Stimulated activated CD8-positive, alpha-beta memory T cell treated with anti-CD3 and anti-CD28 coated beads, Interleukin-7, amount 100 ng/mL, for 4 hours (primary cell): ENCODE measurements around the gene PRPS1L1.

ENCODE experiments used
- DNase-seq, 2 donors: peaks; one replicate each; pipeline ENCODE4 v3.0.0-alpha.2; 2020; ENCODE audit warnings: low read depth in 2 of 2

The PRPS1L1 gene

DNA sequence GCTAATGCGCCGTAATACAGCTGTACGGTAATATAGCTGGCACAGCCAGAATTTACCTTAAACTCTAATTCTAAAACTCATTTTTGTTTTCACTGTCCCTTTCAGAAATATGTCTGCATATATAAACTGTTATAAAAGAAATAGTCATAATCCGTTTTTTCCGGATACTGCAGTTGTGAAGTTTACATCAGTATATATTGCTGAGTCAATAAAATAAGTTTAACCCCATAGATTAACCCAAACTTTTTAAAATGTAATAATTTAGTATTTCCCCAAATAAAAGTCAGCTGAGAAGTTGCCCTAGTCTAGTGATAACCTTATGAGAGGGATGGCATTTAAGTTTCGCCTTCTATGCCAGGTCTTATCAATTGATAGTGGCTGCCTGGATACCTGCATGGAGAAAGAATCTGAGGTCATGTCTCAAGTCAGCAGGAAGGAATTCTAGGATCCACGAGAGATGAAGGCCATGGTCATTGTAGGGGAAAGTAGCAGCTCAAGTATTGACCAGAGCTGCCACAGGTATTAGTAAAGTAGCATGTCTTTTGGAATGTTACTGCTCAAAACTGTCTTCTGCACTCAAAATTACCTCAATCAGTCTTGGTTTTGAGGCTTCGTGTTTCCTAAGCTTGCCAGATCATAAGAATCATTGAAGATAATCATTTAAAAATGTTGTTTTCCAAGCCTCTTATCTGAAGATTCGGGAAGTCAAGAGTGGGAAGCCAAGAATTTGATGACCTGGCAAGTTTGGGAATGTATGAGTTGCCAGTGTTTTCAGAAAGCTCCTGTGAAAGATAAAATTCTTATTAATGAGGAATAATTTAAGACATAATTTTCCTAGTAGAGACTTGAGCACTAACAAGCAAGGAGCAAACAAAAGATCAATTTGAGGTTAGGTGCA lies 10.8 kb downstream of the PRPS1L1 start:
- DNase-seq, result no peak

DNA sequence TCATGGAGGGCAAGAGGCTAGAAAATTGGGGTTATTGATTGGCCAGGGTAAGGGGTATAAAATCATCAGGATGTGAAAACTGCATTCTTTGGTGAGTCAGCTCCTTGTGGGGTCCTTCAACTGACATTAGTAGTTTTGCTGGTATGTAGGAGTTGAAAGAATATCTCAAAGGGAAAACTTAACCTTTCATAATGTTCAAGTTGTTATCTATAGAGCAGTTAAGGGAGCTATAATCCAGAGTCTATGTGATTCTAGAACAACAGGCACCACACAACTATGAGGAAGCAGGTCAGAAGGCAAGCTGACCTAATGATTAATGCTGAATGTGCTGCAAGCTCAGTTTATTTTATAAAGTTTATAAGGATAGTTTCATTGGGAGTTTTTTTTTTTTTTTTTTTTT lies 13.7 kb downstream of the PRPS1L1 start:
- no peak for DNase-seq

DNA sequence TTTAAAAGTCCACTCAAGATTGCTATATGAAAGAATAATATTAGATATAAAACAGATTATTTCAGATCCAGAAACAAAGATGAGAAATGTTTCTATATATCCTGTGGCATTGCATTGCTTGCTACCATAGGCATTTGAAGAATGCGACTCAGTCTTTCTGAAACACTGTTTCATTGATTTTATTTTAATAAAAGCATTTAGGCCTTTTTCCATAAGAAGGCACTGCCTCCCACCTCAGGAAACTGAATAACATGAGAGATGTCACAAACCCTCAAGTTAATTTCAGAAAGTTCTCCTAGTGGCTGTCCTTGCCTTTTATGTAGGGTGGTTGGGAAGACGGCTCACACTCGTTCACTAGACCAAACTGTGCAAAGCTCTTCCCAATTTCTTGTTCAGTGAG lies 23.3 kb downstream of the PRPS1L1 start:
- no peak for DNase-seq

DNA sequence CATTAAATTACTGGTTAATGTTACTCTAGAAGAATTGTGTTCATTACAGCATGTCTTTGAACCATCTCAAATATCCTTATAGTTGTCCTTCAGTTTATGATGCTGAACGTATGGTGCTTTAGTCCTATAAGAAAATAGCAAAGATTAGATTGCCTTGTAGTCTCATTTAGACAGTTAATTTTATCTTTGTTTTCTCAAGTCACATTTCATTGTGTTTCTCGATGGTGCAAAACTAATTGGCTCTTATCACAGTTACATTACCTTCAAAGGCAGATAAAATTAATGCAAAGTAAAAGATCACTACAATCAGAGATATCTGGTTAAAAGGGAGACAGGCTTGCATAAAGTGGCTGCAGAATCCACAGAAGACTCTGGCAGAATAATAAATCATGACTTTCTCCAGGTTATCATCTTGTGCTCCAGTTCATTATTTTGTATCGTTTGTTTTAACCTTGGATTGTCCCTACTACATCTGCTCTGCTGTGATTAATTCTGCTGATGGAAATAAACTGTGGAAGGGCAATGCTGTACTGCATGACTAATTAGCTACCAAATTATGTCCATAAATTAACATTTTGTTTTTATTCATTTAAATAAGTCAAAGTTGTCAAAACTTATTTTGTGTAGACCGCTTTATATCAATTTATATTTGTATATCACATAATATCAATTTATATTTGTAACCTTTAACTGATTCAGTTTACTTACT lies 24.2 kb downstream of the PRPS1L1 start:
- DNase-seq, result no peak

DNA sequence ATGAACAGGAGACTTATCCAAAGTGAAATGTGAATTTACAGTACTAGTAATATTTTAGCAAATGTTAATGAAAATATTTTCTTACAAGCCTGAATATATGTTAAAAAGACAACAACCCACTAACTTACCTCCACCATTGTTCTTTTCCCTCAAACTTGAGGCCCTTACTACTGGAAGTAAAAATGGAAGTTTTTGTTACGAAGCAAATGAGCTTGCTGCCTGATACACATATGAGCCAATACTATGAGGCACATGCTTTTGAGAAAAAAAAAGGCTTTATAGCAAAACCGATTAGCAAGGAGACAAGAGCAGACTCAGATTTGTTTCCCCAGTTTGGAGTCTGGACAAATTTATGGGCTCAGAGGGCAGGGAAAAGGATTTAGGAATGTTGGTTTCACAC lies 29.0 kb downstream of the PRPS1L1 start:
- no peak for DNase-seq

DNA sequence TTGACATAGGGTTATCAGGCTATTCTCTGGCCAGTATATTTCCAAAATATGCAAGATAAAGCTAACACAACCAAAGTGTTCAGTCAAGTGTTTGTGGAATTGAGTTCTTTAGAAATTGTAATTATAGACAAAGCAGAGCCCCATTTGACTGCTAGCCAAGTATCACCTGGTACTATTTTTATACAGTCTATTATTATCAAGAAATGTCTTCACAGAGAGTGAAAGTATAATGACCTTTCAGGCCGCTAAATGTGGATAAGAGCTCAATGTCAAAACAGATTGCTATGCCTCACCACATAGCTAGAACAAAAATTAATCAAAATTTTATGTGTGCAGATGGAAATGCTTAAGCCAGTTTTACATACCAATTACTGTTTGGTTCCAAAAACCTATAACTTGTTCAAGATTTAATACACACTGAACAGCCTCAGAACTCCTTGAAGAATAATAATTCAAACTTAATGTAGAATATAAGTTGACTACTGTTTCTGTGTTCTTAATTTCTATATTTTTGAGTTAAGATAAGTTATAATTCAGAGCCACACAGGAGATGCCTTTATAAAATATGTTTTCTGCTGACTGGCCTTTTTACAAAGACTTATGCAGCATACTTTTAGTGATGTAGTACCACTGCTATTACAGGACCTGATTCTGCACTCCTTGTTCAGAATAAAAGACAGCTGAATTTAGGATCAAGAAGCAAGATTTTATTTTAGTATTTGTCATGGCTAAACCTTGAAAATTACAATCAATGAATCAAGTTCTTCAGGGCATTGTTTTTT lies 31.0 kb downstream of the PRPS1L1 start:
- no peak for DNase-seq

DNA sequence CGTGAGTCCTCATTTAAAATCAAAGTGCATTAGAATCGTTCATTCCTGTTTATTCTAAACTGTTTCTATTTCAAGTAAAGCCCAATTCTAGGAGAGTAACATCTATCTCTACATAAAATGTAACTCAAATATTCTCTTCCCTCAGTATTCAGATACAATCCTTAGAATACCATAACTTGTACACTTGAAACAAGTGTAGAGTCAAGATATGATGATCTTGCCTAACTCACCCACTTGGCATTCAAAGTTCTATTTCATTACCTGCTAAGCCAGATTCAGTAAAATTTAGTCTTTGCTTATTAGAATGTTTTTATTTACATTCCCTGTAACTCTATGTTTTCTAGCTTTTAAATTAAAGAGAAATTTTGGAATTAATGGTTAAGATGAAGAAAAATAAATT lies 31.6 kb downstream of the PRPS1L1 start:
- DNase-seq, result no peak

DNA sequence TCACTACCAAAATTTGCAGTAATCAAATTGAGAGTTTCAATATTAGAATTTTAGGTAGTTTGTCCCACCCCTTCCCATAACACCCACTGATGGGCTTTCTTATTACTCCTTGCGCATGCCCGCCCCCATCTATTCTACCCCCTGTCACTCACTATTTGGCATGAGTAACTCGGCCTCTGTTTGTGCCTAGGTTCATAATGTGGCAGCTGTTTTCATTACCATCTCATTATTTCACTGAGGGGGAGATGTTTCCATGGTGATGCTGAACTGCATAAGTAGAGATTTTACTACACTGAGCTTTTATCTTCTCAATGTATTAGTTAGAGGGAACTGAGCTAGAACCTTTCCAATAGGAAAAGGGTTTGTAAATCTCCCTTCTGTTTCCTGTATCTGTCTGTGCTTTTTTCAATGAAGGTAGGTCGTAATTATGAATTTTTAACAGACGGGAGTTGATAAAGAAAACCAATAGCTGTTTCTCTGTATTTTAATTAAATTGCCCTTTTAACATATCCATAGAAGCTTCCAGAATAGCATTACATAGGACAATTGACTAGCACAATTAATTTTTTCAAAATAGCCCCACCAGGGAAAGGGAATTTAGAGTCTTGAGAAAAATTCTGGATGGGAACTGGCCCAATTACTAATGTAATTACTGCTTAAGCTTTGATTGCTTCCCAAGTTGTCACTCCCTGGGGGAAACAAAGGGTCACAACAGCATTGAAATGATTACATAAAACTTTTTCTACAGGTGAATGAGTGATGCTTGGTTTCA lies 33.4 kb downstream of the PRPS1L1 start:
- DNase-seq, result no peak

DNA sequence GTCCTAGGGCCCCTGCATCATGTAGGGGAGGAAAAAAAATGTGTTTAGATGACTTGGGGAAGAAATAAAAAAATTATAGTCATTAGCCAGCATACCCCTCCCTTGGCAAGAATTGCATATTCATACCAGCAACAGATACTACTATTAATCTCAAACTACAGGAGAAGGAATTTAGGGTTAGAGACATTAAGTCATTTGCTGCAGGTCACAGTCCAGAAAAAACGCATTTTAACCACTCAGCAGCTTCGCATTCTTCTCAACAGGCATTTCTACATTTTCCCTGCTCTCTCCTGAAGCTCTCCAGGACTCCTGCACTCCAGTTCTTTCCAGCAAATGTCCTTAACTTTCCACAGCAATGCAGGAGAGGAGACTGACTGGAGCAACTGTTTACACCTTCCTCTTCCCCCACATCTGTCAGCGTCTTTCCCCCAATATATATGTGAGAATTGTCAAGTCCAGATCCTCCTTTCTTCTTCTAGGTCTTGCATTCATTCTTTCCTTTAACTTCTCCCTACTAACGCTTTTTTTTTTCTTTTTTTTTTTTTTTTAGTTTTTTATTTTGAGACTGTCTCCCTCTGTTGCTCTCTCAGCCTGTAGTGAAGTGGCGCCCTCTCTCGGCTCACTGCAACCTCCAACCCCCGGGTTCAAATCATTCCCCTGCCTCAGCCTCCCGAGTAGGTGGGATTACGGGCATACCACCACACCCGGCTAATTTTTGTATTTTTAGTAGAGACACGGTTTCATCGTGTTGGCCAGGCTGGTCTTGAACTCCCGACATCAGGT lies 35.6 kb downstream of the PRPS1L1 start:
- no peak for DNase-seq

DNA sequence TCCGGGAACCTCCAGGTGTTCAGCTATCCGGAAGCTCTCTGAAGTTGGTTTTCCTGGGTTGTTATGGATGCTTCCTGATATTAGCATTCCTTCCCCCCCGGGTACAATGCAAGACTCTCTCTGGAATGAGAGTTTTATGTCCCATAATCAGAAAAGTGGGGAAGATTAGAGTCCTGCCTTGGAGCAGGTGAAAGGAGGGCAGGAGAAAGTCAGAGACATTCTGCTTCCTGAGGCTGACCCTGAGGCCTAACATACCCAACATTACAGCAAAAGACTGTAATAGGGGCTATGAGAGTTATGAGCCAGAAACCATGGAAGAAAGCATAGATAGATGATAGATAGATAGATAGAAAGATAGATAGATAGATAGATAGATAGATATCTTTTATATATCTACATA lies 36.9 kb downstream of the PRPS1L1 start:
- no peak for DNase-seq

DNA sequence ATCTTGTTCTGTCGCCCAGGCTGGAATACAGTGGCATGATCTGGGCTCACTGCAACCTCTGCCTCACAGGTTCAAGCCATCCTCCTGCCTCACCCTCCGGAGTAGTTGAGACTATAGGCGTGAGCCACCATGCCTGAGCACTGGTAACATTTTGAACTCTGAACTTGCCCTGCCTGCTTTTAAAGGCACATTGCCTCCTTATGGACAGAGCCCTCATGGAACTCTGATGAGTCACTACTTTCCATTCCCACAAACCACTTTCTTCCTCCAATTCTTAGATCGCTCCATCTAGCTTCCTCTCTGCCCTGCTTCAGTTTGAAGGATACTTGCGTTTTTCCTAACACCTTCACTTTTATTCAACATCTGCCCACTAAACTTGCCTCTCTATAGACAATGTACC lies 38.1 kb downstream of the PRPS1L1 start:
- no peak for DNase-seq

DNA sequence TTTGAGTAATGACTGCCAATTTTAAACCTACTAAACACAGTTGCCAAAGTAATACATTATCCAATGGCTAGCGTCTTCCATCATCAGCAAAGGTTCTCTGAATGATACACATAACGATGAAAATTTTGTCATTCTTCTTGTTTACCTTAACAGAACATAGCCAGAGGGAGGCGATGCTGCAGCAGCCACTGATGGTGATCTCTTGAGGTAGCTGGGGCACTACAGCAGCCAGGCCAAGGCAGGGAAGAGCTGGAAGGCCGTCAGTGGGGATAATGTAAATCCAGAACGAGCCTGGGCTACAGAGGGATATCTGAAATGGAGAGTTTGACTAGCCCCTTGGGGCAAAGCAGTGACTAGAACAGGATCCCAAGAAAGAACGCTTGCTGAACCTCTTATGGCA lies 38.8 kb downstream of the PRPS1L1 start:
- no peak for DNase-seq

DNA sequence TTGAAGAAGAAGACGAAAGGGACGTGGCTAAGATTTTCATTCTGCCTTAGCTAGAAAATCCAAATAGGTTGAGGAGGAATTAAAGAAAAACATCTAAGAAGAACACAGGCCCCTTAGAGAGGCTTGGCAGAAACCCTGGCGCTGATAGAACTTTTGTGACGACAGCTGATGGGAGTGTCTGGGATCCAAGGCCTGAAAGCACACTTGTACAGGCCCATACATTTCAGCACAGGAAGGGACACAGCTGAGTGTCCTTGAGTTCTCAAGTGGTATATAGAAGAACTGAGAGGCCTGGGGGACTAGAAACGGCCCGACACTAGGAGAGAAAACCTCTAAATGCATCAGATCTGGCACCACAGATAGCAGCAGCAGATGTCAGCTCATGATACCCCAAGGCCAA lies 39.5 kb downstream of the PRPS1L1 start:
- no peak for DNase-seq

DNA sequence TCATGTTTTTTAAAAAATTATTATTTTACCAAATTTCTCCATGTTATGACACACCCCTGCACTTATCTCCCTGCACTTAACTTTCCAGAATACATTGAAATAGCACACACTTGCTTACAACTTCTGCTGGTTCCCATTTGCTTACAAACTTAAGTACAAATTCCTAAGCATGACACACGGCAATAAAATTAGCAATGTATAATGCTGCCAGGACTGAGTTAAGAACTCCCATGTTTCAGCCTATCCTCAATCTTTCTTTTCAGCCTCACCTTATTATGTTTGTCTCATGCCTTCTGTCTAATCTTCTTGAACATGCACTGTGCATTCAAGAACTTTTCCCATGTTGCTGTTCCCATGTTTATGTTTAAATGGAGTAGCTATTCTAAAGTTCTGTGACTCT lies 40.8 kb downstream of the PRPS1L1 start:
- DNase-seq, result no peak

DNA sequence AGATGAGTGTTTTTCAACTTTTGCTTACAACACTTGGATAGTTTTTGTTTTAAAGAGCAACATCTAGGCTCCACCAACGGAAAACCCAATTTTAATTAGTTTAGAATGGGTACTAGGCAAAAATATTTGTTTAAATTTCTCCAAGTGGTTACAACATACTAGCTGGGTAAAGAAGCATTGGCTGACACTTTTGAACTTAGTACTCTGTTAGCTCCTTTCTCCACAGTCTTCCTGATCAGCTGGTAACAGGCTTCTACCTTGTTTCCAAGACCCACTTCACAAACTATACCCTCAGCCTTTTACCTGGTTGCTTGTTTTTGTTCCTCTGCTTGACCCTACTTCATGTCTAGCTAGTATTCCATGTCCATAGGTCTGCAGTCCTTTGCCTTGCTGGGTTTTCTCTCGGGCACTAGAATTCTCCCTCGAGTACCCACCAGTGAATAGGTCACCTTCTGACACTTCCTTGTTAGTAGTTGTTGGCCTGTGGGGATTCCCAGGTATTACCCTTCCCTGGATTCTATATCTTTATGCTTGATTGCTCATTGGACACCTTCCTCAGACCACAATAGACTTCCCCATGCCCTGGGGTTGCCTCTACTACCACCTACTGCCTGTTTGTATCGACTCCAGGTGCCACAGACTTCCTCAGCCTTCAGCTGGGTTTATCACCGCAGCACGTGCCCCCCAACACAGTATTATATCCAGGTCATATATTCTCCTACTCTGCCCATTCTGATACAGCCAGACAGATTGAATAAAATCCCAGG lies 42.0 kb downstream of the PRPS1L1 start:
- DNase-seq, result no peak

DNA sequence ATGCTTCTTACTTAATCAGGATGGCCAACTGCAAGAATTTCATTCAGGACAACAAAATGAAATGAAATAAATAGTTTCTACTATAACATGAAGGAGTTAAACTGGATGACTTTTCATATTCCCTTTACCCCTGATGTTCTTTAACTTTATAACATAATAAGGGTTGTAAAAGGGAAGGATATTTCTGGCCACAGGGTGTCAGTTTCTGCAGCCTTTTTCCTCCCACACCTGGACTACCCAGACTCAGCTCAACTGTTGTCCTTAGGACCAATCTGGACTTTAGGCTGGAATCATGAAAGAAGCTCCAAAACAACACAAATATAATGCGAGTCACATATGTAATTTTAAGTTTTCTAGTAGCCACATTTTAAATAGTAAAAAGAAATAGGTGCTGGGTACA lies 43.4 kb downstream of the PRPS1L1 start:
- no peak for DNase-seq

DNA sequence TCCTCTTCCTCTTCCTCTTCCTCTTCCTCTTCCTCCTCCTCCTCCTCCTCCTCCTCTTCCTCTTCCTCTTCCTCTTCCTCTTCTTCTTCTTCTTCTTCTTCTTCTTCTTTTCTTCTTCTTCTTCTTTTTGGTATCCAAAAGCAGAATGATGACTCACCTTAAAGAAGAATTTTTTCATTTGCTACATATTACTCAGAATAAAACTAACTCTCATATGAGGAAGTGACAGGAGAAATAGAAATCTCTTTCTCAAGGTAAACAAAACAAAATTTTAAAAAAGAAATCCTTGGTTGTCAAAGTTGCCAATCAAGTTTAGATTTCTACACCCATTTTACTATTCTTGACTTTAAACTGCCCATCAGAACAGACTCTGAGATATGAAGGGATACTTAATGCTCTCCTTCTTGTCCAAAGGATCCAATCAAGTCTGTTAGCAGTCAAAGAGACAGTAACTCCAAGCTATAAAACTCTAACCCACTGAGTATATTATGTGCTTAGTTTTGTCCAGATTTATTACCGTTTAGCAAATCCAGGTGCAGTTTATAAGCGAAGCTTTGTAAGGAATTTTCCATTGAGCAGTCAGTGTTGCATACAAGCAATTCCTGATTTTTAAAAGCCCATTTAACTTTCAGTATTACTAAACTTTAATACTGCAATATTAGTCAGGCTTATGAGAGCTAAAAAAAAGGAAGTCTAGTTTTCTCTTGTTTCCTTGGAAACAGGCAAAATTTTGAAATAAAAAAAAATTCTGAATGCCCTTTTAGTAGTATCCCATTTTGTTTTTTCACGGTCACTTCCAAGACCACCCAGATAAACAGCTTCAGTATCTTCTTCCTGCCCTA lies 44.2 kb downstream of the PRPS1L1 start:
- DNase-seq, result no peak

DNA sequence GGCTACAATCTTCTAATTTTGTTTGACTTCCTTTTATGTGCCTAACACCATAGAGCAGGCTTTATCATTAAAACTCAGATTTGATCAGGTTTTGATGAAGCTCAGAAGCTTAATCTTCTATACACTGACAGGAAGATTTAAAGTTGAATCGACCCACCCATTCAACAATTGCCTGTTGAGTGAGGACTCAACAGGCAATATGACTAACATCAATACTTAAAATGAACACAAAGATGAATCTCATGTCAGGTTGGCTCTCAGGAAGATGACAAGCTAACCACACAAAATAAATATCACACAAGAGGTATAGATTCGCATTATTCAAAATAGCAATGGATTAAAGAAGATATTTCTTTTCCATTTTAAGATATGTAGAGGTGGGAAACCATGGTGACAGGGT lies 50.7 kb downstream of the PRPS1L1 start:
- no peak for DNase-seq
